ENCODE results near the gene SV2C.

SV2C gene

DNA sequence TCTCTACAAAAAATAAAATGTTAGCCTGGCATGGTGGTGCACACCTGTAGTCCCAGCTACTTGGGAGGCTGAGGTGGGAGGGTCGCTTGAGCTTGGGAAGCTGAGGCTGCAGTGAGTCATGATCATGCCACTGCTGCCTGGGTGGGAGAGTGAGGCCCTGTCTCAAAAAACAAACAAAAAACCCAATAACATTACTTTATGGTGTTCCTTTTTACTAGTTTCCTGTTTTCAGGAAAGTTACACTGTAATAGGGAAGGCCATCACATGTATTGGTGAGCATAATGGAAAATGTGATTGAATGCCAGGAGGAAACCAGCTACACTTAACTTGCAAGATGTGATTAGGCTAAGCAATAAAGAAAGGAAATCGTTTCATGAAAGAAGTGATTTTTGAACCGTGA, 42.7 kb downstream of the SV2C start:
- no peak for TF ChIP-seq CTCF (IDR thresholded peaks at IDR 0.05)
- no peaks in the 10 kb centered on the region for H3K36me3 ChIP-seq
- H3K9me3 ChIP-seq = no peaks in the 10 kb centered on the region
- H3K4me1 ChIP-seq = no peaks in the 10 kb centered on the region
- H3K27ac ChIP-seq = no peak overlapping the region
- intact Hi-C loops (cut with DNase I; ENCODE audit: low total_unique reads) = no loop called here
- DNase-seq = no peak
- H3K27me3 ChIP-seq = no peaks in the 10 kb centered on the region
- no peak overlapping the region for H3K4me3 ChIP-seq

DNA sequence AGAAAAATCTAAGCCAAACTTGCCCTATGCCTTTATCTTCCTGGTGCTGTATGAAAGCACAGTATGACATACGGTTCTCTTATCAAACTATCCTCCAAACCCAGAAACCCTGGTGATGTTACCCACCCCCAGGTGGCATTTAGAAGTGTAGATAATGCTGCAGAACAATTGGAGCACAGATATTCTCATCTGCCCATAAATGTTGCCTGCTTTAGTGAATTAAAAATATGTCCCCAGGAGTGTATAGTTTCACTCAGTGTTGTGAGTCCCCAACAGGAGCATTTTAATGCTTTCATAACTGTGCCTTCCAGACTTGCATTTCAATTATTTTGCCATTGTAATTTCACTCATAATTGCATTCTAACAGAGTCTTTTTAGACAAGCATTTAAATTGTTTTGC, 50.8 kb downstream of the SV2C start:
- H3K36me3 ChIP-seq = no peaks in the 10 kb centered on the region
- TF ChIP-seq CTCF (IDR thresholded peaks at IDR 0.05) = no peak

GRCh38 chr5:76134646-76135045, 51.5 kb downstream of the SV2C start:
- Histone ChIP-seq H3K27me3 (no peaks in the 10 kb centered on the region), H3K36me3 (no peaks in the 10 kb centered on the region), H3K4me3 (no peak overlapping the region), H3K9me3 (no peaks in the 10 kb centered on the region), H3K27ac (no peak overlapping the region), H3K4me1 (no peaks in the 10 kb centered on the region)
- DNase-seq = no peak
- TF ChIP-seq CTCF (IDR thresholded peaks at IDR 0.05) = no peak
- intact Hi-C loops (cut with DNase I; ENCODE audit: low total_unique reads) = no loop called here

More for the DNA sequence above, 50.8 kb downstream of the SV2C start:
- no peak for DNase-seq
- no peaks in the 10 kb centered on the region for H3K4me1 ChIP-seq
- no peaks in the 10 kb centered on the region for H3K9me3 ChIP-seq
- intact Hi-C loops (cut with DNase I; ENCODE audit: low total_unique reads) = no loop called here
- no peaks in the 10 kb centered on the region for H3K27me3 ChIP-seq
- H3K27ac ChIP-seq = no peak overlapping the region
- no peak overlapping the region for H3K4me3 ChIP-seq

GRCh38 chr5:76137887-76138542, 54.8 kb downstream of the SV2C start:
- intact Hi-C loops (cut with DNase I; ENCODE audit: low total_unique reads) = no loop called here
- Histone ChIP-seq H3K9me3 (no peaks in the 10 kb centered on the region), H3K4me1 (no peaks in the 10 kb centered on the region), H3K27me3 (no peaks in the 10 kb centered on the region), H3K4me3 (no peak overlapping the region), H3K36me3 (no peaks in the 10 kb centered on the region), H3K27ac (no peak overlapping the region)
- TF ChIP-seq CTCF (IDR thresholded peaks at IDR 0.05) = no peak
- DNase-seq = no peak

- Histone ChIP-seq H3K4me3 (no peak overlapping the region), H3K36me3 (no peaks in the 10 kb centered on the region), H3K27ac (no peak overlapping the region), H3K27me3 (no peaks in the 10 kb centered on the region), H3K4me1 (no peaks in the 10 kb centered on the region), H3K9me3 (no peaks in the 10 kb centered on the region)
- intact Hi-C loops (cut with DNase I; ENCODE audit: low total_unique reads) = no loop called here
- DNase-seq = no peak
- TF ChIP-seq CTCF (IDR thresholded peaks at IDR 0.05) = no peak
Measured at GRCh38 chr5:76143884-76144283, 60.7 kb downstream of the SV2C start.
